GM18907 (cell line): Measurements from ENCODE around the gene PIK3R3.
"Not testable (repeated sequence)": the region's sequence is repeated elsewhere in the genome, so short reads cannot be mapped to it uniquely, and the experiment has no call there.

ENCODE experiments used
- ATAC-seq: cut with Tn5 transposase; IDR thresholded peaks from one replicate; pipeline ENCODE4 v1.9.1; 2021; ENCODE audit warnings: mild to moderate bottlenecking, moderate library complexity; ENCODE audit not compliant: unreplicated experiment

The PIK3R3 gene

DNA sequence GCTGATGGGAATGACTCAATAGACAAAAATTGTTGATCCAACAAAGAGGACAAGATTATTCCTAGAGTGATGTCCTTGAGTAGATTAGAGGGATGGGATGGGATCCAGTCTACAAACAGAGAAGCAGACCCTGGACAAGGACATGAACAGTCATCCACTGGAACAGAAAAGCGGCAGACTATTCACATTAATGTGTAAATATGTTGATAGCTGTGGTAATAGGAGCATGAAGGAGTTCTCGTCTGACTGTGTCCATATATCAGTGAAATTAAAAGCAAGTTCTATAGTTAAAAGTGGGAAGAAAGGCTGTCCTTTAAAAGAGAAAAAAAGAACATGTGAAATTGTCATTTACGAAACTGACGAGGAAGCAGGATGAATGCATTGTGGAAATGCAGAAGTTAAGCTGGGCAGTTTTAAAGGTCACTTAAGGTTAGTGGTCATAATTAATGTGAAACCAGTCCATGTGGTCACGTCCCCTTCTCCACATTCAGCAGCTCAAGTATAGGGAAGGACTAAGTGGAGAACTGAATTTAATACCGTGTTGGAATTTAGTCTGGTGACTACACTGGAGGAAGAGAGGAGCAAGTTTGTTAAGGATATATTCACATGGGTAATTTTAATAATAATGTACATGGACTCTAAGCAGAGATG is 62.1 kb downstream of the PIK3R3 start:
- no peak for ATAC-seq

DNA sequence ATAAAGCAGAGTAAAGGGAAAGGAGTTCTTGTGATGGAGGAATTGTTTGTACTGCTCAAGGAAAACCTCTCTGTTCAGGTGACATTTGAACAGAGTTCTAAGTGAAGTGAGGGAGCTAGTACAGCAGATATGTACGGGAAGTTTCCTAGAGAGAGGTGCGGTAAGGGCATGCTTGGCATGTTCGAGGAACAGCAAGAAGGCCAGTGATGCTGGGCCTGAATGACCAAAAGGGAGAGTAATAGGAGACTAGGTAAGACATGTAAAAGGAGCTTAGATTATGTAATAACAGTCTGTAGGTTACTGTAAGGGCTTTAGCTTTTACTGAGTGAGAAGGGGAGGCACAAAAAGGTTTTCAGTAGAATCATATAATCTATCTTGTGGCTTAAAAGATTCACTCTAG is 63.9 kb downstream of the PIK3R3 start:
- ATAC-seq = no peak

DNA sequence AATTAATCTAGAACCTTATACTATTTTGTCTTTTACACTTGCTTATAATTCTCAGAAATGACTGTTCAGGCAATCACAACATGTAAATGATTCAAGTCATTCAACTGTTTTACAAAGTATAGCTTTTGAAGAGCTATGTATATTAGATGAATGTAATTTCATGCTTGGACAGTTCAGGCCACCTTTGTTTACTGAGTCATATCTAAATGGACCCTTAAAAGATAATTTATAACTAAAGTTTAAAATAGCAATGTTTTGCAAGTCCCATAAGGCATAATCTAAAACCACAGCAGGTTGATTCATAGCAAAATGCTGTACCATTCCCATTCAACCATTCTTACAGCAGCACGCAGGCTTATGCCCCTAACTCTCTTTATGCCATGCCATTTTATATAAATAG is 64.8 kb downstream of the PIK3R3 start:
- no peak for ATAC-seq

DNA sequence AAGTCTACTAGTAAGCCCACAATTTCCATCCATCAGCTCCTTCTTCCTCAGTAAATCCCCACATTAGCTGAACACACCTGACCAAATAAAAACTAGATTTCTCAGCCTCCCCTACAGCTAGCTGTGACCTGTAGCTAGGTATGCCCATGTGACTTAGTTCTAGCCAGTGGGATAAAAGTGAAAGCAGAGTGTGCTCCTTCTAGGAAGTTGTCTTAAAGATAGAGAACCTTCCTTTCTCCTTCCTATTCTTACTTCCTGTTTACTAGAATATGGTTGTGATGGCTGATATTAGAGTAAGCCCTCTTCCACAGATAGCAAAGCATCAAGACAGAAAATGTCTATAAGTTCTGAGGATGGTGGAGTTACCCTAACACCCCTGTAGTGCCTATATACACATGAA is 67.0 kb downstream of the PIK3R3 start:
- ATAC-seq = no peak

DNA sequence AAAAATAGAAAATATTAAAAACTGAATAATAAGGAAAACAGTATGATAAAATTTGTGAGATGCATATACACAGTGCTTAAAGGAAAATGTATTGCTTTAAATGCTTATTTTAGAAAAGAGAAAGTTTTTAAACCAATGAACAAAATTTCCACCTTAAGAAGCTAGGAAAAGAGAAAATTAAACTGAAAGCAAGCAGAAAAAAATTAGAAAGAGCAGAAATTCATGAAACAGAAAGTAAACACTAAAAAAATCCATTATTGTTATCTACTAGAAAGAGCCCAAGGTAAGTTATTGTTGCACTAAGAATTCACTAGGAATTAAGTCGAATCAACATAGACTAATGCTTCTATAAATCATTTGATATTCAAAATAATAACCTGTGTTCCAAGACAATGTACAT is 67.7 kb downstream of the PIK3R3 start:
- no peak for ATAC-seq

DNA sequence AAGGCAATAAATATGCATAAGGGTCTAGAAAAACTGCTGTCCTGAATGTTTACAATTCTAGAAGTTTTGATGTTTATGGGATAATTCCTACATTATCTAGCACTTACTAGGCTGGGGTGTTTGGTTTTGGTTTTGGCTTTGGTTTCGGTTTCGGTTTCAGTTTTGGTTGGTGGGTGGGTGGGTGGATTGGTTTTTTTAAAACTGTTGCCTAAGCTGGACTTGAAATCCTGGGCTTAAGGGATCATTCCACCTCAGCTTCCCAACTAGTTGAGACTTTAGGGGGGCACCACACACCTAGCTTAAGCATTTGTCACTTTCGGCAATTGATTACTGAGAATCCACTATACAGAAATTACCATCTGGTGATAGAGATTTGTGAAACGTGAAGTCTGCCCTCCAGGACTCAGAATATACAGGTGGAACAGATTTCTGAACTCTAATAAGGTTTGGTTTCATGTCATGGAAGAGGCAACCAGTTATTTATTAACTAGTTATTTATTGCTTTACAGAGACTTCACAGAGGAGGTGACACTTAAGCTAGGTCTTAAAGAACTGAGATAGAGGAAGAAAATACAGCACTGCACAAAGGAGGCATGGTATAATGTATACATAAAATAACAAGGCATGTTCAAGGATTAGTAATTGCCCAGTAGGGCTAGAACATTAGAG is 69.6 kb downstream of the PIK3R3 start:
- ATAC-seq = peak; percentile 57

DNA sequence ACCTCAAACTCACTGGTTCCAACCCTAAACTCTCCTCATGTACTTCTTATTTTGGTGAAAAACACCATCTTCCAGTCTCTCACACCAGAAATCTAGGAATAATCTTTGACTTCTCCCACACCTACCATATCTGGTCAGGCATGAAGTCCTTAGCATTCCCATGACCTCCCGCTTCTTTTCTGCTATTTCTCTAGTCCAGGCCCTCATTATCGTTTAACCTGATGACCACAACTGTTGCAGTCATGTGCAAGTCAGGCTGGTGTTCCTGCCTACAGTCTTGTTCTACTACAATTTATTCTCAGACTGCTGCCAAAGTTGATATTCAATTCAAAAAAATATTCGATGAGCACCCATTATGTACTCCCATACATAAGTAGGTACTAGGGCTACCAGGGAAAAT is 71.3 kb downstream of the PIK3R3 start:
- ATAC-seq = no peak

DNA sequence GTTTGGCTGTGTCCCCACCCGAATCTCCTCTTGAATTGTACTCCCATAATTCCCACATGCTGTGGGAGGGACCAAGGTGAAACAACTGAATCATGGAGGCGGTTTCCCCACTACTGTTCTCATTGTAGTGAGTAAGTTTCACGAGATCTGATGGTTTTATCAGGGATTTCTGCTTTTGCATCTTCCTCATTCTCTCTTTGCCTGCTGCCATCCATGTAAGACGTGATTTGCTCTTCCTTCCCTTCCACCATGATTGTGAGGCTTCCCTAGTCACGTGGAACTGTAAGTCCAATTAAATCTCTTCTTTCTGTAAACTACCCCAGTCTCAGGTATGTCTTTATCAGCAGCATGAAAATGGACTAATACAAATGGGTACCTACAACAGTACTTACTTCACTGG is 73.5 kb downstream of the PIK3R3 start:
- ATAC-seq = no peak

DNA sequence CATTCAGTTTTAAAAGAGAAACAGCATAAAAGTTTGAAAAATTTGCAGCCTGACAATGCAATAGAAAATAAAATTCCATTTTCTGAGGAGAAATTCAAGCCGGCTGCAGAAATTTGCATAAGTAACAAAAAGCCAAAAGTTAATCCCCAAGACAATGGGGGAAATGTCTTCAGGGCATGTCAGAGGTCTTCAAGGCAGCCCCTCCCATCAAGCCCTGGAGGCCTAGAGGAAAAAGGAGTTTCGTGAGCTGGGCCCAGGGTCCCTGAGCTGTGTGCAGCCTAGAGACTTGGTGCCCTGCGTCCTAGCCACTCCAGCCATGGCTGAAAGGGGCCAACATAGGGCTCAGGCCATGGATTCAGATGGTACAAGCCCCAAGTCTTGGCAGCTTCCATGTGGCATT is 74.6 kb downstream of the PIK3R3 start:
- ATAC-seq = no peak

DNA sequence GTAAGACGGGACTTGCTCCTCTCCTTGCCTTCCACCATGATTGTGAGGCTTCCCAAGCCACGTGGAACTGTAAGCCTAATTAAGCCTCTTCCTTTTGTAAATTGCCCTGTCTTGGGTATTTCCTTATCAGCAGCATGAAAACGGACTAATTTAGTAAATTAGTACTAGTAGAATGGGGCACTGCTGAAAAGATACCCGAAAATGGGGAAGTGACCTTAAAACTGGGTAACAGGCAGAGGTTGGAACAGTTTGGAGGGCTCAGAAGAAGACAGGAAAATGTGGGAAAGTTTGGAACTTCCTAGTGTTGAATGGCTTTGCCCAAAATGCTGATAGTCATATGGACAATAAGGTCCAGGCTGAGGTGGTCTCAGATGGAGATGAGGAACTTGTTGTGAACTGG is 75.2 kb downstream of the PIK3R3 start:
- ATAC-seq = not testable (repeated sequence)

DNA sequence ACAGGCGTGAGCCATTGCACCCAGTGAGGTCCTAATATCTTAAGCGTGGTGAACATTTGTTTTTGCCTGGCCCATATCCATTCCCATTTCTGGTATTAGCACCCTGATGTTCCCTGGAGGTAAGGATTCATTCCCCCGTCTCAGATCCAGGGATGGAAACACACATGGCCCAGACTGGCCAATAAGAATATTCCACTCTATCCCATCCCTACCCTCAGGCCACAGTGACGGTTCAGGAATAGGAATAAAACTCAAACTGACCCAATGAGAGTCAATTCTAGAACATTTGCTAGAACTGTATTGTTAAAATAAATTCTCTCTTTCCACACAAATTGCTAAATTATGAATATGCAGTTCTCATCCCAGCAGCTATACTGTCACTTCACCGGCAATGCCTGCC is 76.1 kb downstream of the PIK3R3 start:
- no peak for ATAC-seq

DNA sequence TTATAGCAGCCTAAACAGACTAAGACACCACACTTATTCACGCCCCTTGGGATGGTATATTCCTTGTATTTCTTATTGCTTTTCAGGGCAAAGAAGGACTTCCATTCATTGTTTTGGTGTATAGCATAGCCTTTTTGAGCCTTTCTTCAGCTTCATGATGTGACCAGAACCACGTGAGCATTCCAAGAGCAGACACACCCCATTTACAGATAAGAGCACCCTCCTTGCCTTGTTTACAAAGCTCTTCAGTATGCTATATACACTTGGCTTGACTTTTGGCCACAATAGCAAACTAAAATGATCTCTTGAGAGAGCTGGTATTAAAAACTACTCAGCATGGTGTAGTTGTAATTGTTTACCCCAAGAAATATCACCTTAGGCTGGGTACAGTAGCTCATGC is 78.7 kb downstream of the PIK3R3 start:
- no peak for ATAC-seq

DNA sequence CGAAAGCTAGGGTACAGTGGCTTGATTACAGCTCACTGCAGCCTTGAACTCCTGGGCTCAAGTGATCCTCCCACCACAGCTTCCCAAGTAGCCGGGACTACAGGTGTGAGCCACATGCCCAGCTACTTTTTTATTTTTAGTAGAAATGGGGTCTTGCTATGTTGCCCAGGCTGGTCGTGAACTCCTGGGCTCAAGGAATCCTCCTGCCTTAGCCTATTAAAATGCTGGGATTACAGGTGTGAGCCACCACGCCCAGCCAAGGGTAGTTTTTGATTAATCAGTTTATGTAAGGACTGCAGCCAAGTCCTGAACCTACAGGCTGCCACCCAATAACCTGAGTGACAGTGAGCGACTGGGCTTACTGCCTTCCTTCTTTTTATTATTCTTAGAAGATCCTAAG is 88.3 kb downstream of the PIK3R3 start:
- no peak for ATAC-seq

DNA sequence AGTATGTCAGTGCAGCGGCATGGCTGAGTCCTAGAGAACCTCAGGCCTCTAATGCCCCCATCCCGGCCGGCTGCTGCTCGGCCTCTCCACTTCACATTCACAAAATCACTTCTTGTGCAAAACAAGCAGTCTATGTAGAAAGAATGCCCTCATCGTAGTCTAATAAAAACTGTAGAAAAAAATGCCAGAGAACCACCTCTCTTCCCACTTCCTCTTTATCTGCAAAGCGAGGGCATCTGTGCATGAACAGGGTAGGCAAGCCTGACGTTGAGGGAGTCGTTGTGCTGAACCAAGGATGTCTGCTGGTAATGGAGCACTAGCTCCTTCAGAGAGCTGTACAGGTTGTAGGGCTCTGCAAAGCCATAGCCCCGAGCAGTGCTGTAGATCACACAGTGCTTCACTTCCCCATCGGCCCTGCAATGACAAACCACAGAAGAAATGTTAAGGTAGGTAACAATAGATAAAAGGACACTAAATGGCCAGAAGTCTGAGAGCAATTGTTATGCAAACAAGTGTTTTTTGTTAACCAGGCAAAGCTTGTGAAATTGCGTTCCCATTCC is 88.9 kb downstream of the PIK3R3 start:
- ATAC-seq = peak; percentile 85

DNA sequence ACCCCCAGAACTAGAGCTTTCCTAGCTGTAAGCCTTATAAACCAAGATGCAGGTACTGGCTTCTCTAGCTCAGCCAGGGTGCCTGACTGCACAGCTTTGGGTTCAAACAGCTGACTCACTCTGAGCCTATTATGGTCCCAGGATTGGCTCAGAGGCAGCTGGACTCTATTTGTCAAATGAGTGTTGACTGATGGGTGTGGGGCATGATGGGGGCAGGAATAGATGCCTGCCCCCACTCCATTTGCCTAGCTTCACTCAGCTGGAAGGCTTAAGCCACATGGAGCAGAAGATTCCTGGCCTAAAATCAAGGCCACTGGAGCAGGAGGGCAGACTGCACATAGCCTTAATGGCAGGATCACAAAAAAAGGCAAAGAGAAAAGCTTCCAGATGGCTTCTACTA is 90.5 kb downstream of the PIK3R3 start:
- no peak for ATAC-seq

DNA sequence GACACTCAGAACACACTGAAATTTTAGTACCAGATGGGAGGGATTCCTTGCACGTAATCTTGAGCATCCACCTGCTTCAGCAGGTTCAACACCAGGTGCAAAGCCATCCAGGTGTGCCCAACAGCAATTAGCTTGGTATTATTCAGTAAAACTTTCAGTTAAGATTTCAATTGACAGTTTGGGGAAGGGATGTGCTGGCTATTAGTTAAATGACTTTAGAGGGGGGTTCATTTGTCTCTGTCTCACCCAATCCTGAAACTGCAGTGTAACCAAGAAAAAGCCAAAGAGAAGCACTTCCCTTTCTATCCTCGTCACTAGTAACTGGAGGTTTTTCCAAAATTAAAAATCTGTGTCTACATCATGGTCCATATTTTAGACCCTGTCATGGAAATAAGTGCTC is 90.9 kb downstream of the PIK3R3 start:
- ATAC-seq = no peak

DNA sequence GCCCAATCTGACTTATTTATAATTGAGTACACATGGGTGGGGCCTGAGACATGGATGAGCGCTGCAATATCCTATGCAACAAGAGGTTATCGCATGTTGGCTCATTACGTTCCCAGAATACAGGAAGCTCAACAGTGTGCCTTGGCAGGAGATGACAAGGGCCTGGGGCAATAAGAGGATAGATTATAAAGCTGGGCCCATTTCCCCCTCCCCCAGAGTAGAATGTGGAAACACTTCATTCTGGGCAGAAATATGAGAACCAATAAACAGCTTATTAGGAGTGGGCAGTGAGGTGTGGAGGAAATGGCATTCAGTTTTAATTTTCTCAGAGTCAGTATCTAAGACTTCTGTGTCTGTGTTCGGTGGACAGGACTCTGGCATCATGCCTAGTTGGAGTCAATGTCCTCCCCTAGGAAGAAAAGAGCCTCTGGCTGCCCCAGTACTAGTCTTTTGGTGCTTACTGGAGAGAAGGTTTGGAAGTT is 92.8 kb downstream of the PIK3R3 start:
- ATAC-seq = no peak

DNA sequence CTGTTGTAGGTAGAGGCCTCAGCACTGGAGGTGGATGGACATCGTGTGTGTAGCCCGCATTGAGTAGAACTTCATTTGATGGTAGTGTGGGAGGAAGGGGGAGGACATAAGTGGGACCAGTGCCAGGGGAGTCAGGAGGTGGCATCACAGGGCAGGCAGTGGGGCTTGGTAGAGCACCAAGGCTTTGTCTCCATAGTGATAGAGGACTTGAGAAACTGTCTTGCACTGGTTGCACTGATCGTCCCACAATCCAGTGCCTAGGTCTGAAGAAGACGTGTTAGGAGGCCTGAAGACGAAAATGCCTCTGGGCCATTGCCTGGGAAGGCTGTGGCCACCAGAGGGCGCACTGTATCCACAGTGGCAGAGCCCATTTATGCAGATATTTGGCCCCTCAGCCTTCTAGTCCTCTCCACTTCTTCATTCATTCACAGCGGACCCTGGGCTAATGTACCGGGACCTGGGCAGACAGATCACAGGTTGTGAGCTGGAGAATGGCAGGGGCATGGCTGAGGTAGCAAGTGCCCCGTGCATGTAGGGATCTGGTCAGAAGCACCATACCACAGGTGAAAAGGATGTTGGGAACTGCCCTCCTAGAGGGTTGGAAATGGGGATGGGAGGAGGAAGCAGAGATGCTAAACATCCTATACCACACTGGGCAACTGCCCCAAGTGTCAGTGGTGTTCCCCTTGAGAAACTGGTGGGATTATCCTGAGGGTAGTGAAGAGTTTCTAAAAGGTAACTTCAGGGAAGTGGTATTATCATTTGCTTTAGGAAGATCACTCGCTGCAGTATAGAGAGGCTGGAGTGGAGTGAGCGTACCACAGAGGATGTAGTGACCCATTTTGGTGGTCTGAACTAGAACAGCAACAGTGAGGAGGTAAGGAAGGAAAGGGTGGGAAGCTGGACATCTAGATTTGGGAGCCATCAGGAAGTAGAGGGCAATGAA is 95.3 kb downstream of the PIK3R3 start:
- ATAC-seq = no peak

DNA sequence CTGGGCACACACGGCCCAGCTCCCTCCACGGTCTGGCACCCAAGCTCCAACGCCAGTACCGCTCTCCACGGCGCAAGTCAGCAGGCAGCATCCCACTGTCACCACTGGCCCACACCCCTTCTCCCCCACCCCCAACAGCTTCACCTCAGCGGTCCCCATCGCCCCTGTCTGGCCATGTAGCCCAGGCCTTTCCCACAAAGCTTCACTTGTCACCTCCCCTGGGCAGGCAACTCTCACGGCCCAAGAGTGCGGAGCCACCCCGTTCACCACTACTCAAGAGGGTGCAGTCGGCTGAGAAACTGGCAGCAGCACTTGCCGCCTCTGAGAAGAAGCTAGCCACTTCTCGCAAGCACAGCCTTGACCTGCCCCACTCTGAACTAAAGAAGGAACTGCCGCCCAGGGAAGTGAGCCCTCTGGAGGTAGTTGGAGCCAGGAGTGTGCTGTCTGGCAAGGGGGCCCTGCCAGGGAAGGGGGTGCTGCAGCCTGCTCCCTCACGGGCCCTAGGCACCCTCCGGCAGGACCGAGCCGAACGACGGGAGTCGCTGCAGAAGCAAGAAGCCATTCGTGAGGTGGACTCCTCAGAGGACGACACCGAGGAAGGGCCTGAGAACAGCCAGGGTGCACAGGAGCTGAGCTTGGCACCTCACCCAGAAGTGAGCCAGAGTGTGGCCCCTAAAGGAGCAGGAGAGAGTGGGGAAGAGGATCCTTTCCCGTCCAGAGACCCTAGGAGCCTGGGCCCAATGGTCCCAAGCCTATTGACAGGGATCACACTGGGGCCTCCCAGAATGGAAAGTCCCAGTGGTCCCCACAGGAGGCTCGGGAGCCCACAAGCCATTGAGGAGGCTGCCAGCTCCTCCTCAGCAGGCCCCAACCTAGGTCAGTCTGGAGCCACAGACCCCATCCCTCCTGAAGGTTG is 97.6 kb downstream of the PIK3R3 start:
- no peak for ATAC-seq
